Sigmoid colon (tissue), 3 donors: ENCODE data around the gene MRPL46.

Source experiments
- POLR2A ChIP-seq, 2 donors: fragments of 450-650 bp; IDR thresholded peaks; one replicate each; pipeline ENCODE4 v1.6.1; 2016; ENCODE audit warnings: antibody characterized with exemption in 2 of 2, mild to moderate bottlenecking in 2 of 2, moderate library complexity in 2 of 2
- TF ChIP-seq, protein P1 (sequence below), 4 experiments: fragments of 450-650 bp in 3 of 4; fragments of 200-600 bp in 1 of 4; IDR thresholded peaks; one replicate each; pipeline ENCODE4 v1.5.1; 2016 to 2019; ENCODE audit warnings: antibody characterized with exemption in 4 of 4, mild to moderate bottlenecking in 3 of 4, moderate library complexity in 2 of 4

GRCh38 chr15:88504445-88504844, 37.3 kb upstream of the MRPL46 start:
- TF ChIP-seq, protein P1, sequence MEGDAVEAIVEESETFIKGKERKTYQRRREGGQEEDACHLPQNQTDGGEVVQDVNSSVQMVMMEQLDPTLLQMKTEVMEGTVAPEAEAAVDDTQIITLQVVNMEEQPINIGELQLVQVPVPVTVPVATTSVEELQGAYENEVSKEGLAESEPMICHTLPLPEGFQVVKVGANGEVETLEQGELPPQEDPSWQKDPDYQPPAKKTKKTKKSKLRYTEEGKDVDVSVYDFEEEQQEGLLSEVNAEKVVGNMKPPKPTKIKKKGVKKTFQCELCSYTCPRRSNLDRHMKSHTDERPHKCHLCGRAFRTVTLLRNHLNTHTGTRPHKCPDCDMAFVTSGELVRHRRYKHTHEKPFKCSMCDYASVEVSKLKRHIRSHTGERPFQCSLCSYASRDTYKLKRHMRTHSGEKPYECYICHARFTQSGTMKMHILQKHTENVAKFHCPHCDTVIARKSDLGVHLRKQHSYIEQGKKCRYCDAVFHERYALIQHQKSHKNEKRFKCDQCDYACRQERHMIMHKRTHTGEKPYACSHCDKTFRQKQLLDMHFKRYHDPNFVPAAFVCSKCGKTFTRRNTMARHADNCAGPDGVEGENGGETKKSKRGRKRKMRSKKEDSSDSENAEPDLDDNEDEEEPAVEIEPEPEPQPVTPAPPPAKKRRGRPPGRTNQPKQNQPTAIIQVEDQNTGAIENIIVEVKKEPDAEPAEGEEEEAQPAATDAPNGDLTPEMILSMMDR (IDR thresholded peaks at IDR 0.05): no peak
- no peak for TF ChIP-seq POLR2A (IDR thresholded peaks at IDR 0.05)
